Loucy (cell line): ENCODE measurements around the gene ACBD7.

Experiments used
- EZH2phosphoT487 ChIP-seq: fragments of 200-600 bp; IDR thresholded peaks from 2 replicates; pipeline ENCODE4 v1.6.1; 2018; ENCODE audit warnings: antibody characterized with exemption, mild to moderate bottlenecking, moderate library complexity, borderline replicate concordance
- TF ChIP-seq, protein P1 (sequence below): fragments of 200-600 bp; sonication (generic); conservative IDR thresholded peaks from 2 replicates; pipeline ENCODE4 v1.5.1; 2014; ENCODE audit warnings: mild to moderate bottlenecking, antibody characterized with exemption, low read length

DNA sequence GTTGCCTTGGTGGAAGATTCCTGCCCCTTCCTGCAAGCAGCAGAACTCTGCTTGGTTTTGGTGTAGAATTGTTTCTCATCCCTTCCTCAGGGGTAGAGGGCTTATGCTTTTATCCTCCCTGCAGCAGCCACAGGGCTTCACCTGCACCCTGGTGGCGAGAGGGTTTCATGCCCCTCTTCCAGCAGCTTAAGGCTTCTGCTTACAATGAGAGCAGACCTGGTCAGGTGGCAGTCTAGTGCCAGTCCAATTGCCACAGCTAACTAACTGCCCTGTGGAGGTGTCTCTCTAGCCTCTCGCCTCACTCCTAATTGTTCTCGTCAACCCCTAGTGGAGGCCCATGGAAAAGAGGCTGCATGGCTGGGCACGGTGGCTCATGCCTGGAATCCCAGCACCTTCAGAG, 19.3 kb downstream of the ACBD7 start:
- TF ChIP-seq, protein P1, sequence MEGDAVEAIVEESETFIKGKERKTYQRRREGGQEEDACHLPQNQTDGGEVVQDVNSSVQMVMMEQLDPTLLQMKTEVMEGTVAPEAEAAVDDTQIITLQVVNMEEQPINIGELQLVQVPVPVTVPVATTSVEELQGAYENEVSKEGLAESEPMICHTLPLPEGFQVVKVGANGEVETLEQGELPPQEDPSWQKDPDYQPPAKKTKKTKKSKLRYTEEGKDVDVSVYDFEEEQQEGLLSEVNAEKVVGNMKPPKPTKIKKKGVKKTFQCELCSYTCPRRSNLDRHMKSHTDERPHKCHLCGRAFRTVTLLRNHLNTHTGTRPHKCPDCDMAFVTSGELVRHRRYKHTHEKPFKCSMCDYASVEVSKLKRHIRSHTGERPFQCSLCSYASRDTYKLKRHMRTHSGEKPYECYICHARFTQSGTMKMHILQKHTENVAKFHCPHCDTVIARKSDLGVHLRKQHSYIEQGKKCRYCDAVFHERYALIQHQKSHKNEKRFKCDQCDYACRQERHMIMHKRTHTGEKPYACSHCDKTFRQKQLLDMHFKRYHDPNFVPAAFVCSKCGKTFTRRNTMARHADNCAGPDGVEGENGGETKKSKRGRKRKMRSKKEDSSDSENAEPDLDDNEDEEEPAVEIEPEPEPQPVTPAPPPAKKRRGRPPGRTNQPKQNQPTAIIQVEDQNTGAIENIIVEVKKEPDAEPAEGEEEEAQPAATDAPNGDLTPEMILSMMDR, result no peak
- no peak for TF ChIP-seq EZH2phosphoT487
